Skin epidermis (tissue), 12 donors: ENCODE measurements around the gene KAT14.
"Not testable (repeated sequence)": the region's sequence is repeated elsewhere in the genome, so short reads cannot be mapped to it uniquely, and the experiment has no call there.

Experiments
- H3K27ac ChIP-seq, 21 experiments: fragments of 200-600 bp; sonication (generic) in 11 of 21; one replicate each; pipeline ENCODE4 v1.5.0; 2020; ENCODE audit warnings: mild to moderate bottlenecking in 3 of 21, inconsistent platforms in 2 of 21, moderate library complexity in 2 of 21
- H3K4me3 ChIP-seq, 7 experiments: fragments of 200-600 bp; sonication (generic) in 2 of 7; one replicate each; pipeline ENCODE4 v1.5.0; 2020; ENCODE audit warnings: inconsistent platforms in 2 of 7, mild to moderate bottlenecking in 2 of 7, moderate library complexity in 1 of 7

Gene KAT14

GRCh38 chr20:18213002-18213401, 75.3 kb downstream of the KAT14 start:
- Histone ChIP-seq H3K27ac (peak overlapping the region in 1 of 21 experiments; percentile 63), H3K4me3 (no peak overlapping the region)

DNA sequence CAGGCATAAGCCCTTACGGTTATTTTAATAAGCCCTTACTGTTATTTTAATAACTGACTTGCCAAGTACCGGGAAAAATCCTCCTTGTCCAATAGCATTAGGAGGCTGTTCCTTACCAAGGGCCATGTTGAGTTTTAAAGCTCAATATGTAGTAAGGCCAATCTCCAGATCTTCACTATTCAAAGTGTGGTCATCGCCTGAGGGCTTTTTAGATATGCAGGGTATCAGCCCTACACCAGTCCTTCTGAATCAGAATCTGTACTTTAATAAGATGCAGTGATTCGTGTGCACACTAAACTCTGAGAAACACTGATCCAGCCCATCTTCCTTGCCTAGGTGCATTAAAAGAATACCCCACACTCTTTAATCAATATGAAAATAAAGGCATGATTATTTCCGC, 77.9 kb downstream of the KAT14 start:
- no peak overlapping the region for H3K4me3 ChIP-seq
- no peak overlapping the region for H3K27ac ChIP-seq

DNA sequence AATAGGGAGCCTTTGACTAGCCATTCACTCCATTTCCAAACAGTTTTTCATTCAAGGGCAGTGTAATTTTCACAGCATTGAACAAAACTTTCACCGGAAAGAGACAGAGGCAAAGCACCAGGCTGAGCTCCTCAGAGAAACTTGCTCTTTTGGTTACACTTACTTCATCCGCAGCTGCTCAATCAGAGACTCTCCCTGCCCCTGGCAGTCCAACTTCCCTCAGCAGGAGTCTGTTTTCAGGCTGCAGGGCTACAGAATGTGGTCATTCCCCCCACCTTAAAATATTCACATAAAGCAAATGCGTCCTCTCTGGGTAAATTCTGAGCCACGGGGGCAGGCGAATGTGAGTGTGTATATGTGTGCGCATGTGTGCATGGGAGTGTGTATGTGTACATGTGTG, 80.6 kb downstream of the KAT14 start:
- Histone ChIP-seq H3K4me3 (no peak overlapping the region), H3K27ac (no peak overlapping the region)

DNA sequence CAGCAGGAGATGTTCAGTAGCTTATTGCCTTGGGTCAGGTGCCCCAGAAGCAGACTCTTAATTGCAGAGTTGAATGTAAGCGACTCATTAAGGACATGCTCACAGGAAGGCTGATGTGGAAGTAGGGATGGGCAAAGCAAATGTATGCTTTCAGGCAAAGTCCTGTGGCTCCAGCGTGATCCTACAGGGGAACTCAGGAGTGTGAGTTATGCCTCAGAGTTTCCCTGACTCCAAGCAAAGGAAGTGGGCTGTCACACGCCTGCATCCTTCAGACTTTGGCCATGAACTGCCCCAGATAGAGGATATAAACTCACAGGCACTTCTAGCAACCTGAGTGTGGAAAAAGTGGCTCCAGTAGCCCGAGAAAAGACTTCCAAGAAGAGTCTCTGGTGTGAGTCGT, 85.7 kb downstream of the KAT14 start:
- Histone ChIP-seq H3K27ac (no peak overlapping the region), H3K4me3 (no peak overlapping the region)

DNA sequence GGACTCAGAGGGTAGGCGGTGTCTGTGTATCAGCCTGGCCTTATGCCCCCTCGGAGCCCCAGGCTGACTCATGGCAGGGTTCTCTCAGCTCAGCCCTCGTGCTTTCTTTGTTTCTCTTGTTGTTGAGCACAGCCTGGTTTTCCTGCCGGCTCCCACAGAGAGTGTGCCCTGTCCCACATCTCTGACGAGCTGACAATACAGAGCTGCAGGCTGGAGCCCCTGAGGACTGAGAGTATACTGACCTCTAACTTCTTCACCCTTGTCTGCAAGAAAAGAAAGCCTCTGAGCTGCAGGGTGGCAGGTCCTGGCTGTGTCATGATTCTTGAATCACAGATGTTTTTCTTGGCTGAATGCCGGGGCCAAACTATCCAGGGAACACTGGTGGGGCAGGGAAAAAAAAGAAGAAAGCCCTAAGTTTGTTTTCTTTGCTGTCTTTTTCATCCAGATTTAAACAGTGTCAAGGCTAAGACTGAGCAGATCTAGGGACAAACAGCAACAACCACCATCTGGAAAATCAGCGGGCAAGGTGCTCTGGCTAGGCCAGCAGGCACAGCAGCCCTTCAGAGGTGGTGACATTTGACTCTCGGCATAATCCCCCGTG, 87.4 kb downstream of the KAT14 start:
- Histone ChIP-seq H3K27ac (peak overlapping the region in 2 of 21 experiments; percentile 30), H3K4me3 (no peak overlapping the region)

DNA sequence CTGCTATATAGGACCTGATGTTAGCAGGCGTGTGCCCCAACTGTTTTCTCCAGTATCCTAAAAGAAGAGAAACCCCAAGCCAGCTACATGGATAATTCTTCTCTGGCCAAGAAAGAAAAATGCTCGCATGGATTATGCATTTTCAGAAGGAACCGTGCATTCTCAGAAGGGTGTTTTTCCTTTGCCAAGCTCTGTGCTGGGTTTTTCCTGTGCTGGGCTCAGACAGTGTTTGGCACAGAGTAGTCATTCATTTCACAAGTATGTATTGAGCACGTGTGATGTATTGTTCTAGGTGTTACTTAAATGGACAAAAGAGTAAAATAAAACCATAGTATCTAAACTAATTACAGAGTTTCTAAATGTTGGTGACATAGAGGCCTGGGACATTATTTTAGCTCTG, 88.0 kb downstream of the KAT14 start:
- Histone ChIP-seq H3K27ac (peak overlapping the region in 1 of 21 experiments; percentile 30), H3K4me3 (no peak overlapping the region)

GRCh38 chr20:18226741-18227140, 89.1 kb downstream of the KAT14 start:
- H3K4me3 ChIP-seq, H3K27ac ChIP-seq: not testable (repeated sequence)

GRCh38 chr20:18233408-18233943, 95.8 kb downstream of the KAT14 start:
- H3K4me3 ChIP-seq: no peak overlapping the region
- H3K27ac ChIP-seq: no peak overlapping the region
